ENCODE results near the gene AHCYL1. TPM values are rescaled to one million over a fixed set of nuclear protein-coding genes. Genes with fewer than 3 reads are reported as not detected.

AHCYL1 gene
- total and polyA plus RNA-seq, 10 of the 15 experiments (the other 5 are each of a cell fraction or from before 2014, with no cell fraction given), result 24.7 to 73.6 (median 46.8) TPM

GRCh38 chr1:109942434-109942833 lies 42.1 kb upstream of the AHCYL1 start:
- no peak for DNase-seq (ENCODE audit: low read depth, low spot score)
- TF ChIP-seq RELB (IDR thresholded peaks at IDR 0.05; ENCODE audit: low read depth), result no peak
- TF ChIP-seq IRF4 (IDR thresholded peaks at IDR 0.05; ENCODE audit: low read depth, low read length), result no peak
- TF ChIP-seq NFIC (IDR thresholded peaks at IDR 0.05; ENCODE audit: low read depth, low read length), result no peak
- no peak overlapping the region for H3K4me2 ChIP-seq (ENCODE audit: control insufficient read depth, insufficient read depth)
- no peak overlapping the region for H3K9ac ChIP-seq (ENCODE audit: control insufficient read depth, insufficient read depth, low read length)
- H3K27ac ChIP-seq (ENCODE audit: control insufficient read depth, insufficient read depth), result no peak overlapping the region
- ChIA-PET CTCF (interaction anchor here (1.0 kb wide), 1 partner anchor 11 kb away, joined by 3 read pairs; no protein-coding TSS in a partner anchor), POLR2A (no interaction called here), RAD21 (ENCODE audit: unreplicated experiment) (no interaction called here), SMC1A (ENCODE audit: uncharacterized antibody, unreplicated experiment) (interaction anchor here (0.7 to 1.6 kb wide), 3 partner anchors 43 to 166 kb away, joined by 3 to 5 read pairs (median 4); no protein-coding TSS in a partner anchor)
- H4K20me1 ChIP-seq (ENCODE audit: control insufficient read depth, insufficient read depth), result no peaks in the 10 kb centered on the region
- no peaks in the 10 kb centered on the region; a peak in 1 of 4 replicates for H3K27me3 ChIP-seq (replicated peaks in 1 of 2; ENCODE audit: control insufficient read depth in 2 of 2, insufficient read depth in 2 of 2, low read length in 1 of 2)
- intact Hi-C loops (cut with micrococcal nuclease; ENCODE audit: unreplicated experiment), result no loop called here
- FAIRE-seq, result no peak
- 21% methylated on average over 2 of the region's 2 CpGs for WGBS (ENCODE audit: insufficient coverage, insufficient replicate concordance, low lambda C conversion rate, missing lambda C conversion rate)
- no peak for ATAC-seq
- H3K4me3 ChIP-seq, result no peak overlapping the region
- H3K79me2 ChIP-seq (ENCODE audit: control insufficient read depth, insufficient read depth, low read length), result no peaks in the 10 kb centered on the region
- in situ Hi-C loops (cut with MboI), result no loop called here
- H3K9me3 ChIP-seq (replicated peaks; ENCODE audit: control insufficient read depth, insufficient read depth, low read length), result peaks cover 3% of the 10 kb centered on the region; the same call in 1 of the 3 replicates
- H3K4me1 ChIP-seq (ENCODE audit: control insufficient read depth, insufficient read depth, low read length), result no peaks in the 10 kb centered on the region
- no peak overlapping the region for H2AFZ ChIP-seq (ENCODE audit: control insufficient read depth, low read depth, low read length)
- H3K36me3 ChIP-seq (ENCODE audit: control insufficient read depth in 2 of 2, insufficient read depth in 2 of 2, low read length in 1 of 2), result no peaks in the 10 kb centered on the region
- no TSS peak for BruUV-seq (replicated peaks)

GRCh38 chr1:109944541-109944940 lies 40.0 kb upstream of the AHCYL1 start:
- Histone ChIP-seq H3K9ac (ENCODE audit: control insufficient read depth, insufficient read depth, low read length) (no peak overlapping the region), H2AFZ (ENCODE audit: control insufficient read depth, low read depth, low read length) (no peak overlapping the region), H3K27me3 (replicated peaks in 1 of 2; ENCODE audit: control insufficient read depth in 2 of 2, insufficient read depth in 2 of 2, low read length in 1 of 2) (no peaks in the 10 kb centered on the region; a peak in 1 of 4 replicates), H3K27ac (ENCODE audit: control insufficient read depth, insufficient read depth) (no peak overlapping the region), H3K4me3 (no peak overlapping the region), H3K79me2 (ENCODE audit: control insufficient read depth, insufficient read depth, low read length) (no peaks in the 10 kb centered on the region), H3K4me1 (ENCODE audit: control insufficient read depth, insufficient read depth, low read length) (no peaks in the 10 kb centered on the region), H3K4me2 (ENCODE audit: control insufficient read depth, insufficient read depth) (no peak overlapping the region), H3K36me3 (ENCODE audit: control insufficient read depth in 2 of 2, insufficient read depth in 2 of 2, low read length in 1 of 2) (no peaks in the 10 kb centered on the region), H4K20me1 (ENCODE audit: control insufficient read depth, insufficient read depth) (no peaks in the 10 kb centered on the region), H3K9me3 (replicated peaks; ENCODE audit: control insufficient read depth, insufficient read depth, low read length) (no peaks in the 10 kb centered on the region)
- in situ Hi-C loops (cut with MboI), result no loop called here
- ChIA-PET CTCF (interaction anchor here (1.0 kb wide), 1 partner anchor 40 kb away, joined by 4 read pairs; the partner anchor contains the start of gene AHCYL1), SMC1A (ENCODE audit: uncharacterized antibody, unreplicated experiment) (interaction anchor here (1.0 to 1.4 kb wide), 2 partner anchors 29 to 31 kb away, joined by 3 read pairs; no protein-coding TSS in a partner anchor), RAD21 (ENCODE audit: unreplicated experiment) (interaction anchor here (1.0 kb wide), 1 partner anchor 40 kb away, joined by 3 read pairs; the partner anchor contains the start of gene AHCYL1), POLR2A (no interaction called here)
- no peak for FAIRE-seq
- BruUV-seq (replicated peaks), result no TSS peak
- no peak for ATAC-seq
- DNase-seq (ENCODE audit: low read depth, low spot score), result no peak
- intact Hi-C loops (cut with micrococcal nuclease; ENCODE audit: unreplicated experiment), result no loop called here
- 75% methylated on average over 2 of the region's 2 CpGs for WGBS (ENCODE audit: insufficient coverage, insufficient replicate concordance, low lambda C conversion rate, missing lambda C conversion rate)
- TF ChIP-seq ZBED1 (IDR thresholded peaks at IDR 0.05; ENCODE audit: borderline replicate concordance) (no peak), SREBF1 (IDR thresholded peaks at IDR 0.05; ENCODE audit: low read length) (no peak), NKRF (conservative IDR thresholded peaks at IDR 0.05) (no peak), LARP7 (IDR thresholded peaks at IDR 0.05) (no peak), ZNF274 (IDR thresholded peaks at IDR 0.05; ENCODE audit: insufficient read depth, insufficient read length) (no peak), MLLT1 (IDR thresholded peaks at IDR 0.05) (no peak), POU2F2 (IDR thresholded peaks at IDR 0.05; ENCODE audit: borderline replicate concordance, low read depth, low read length) (no peak), NR2C2 (IDR thresholded peaks at IDR 0.05; ENCODE audit: borderline replicate concordance, control insufficient read depth, insufficient read length, low read depth) (no peak), USF1 (IDR thresholded peaks at IDR 0.05; ENCODE audit: borderline replicate concordance, extremely low read length, insufficient read depth, low read depth, low read length) (no peak)

Data from GM12878 (cell line).